ENCODE results near the gene PLAAT2. TPM values are rescaled to one million over a fixed set of nuclear protein-coding genes. Genes with fewer than 3 reads are reported as not detected.

Gene PLAAT2
- total RNA-seq, 3 donors from 2014 or later = 1.1 to 2.6 (median 2.0) TPM

- Histone ChIP-seq H3K27ac (peak overlapping the region in 1 of 2 donors; percentile 38), H3K4me3 (no peak overlapping the region), H3K27me3 (no peaks in the 10 kb centered on the region), H3K4me1 (no peaks in the 10 kb centered on the region), H3K9me3 (no peaks in the 10 kb centered on the region), H3K36me3 (no peaks in the 10 kb centered on the region)
- TF ChIP-seq POLR2AphosphoS5 (IDR thresholded peaks at IDR 0.05) = no peak
- TF ChIP-seq CTCF (IDR thresholded peaks at IDR 0.05) = no peak
- no peak for TF ChIP-seq POLR2A (IDR thresholded peaks at IDR 0.05)
- intact Hi-C loops (cut with DNase I; ENCODE audit: low total_unique reads) = no loop called here
- no peak for DNase-seq (ENCODE audit: low spot score in 2 of 2)
Observed at GRCh38 chr11:63599211-63600122, 36.3 kb upstream of the PLAAT2 start.

- intact Hi-C loops (cut with DNase I; ENCODE audit: low total_unique reads) = no loop called here
- no peaks in the 10 kb centered on the region for H3K36me3 ChIP-seq
- no peaks in the 10 kb centered on the region for H3K9me3 ChIP-seq
- H3K27me3 ChIP-seq = no peaks in the 10 kb centered on the region
- TF ChIP-seq CTCF (IDR thresholded peaks at IDR 0.05) (no peak), POLR2A (IDR thresholded peaks at IDR 0.05) (no peak), POLR2AphosphoS5 (IDR thresholded peaks at IDR 0.05) (no peak)
- DNase-seq (ENCODE audit: low spot score in 2 of 2) = no peak
- H3K4me3 ChIP-seq = no peak overlapping the region
- peak overlapping the region in 1 of 2 donors; percentile 38 for H3K27ac ChIP-seq
- no peaks in the 10 kb centered on the region for H3K4me1 ChIP-seq
Observed at GRCh38 chr11:63598556-63598955, 35.4 kb upstream of the PLAAT2 start.

- TF ChIP-seq POLR2AphosphoS5 (IDR thresholded peaks at IDR 0.05) = no peak
- TF ChIP-seq CTCF (IDR thresholded peaks at IDR 0.05) = no peak
- no peak for TF ChIP-seq POLR2A (IDR thresholded peaks at IDR 0.05)
- H3K27me3 ChIP-seq = no peaks in the 10 kb centered on the region
- H3K27ac ChIP-seq = no peak overlapping the region
- no peak overlapping the region for H3K4me3 ChIP-seq
- H3K9me3 ChIP-seq = no peaks in the 10 kb centered on the region
- H3K36me3 ChIP-seq = no peaks in the 10 kb centered on the region
- H3K4me1 ChIP-seq = no peaks in the 10 kb centered on the region
- intact Hi-C loops (cut with DNase I; ENCODE audit: low total_unique reads) = no loop called here
- peak in 1 of 2 donors; percentile 14 for DNase-seq (ENCODE audit: low spot score in 2 of 2)
Observed at GRCh38 chr11:63595296-63595695, 32.1 kb upstream of the PLAAT2 start.

GRCh38 chr11:63592975-63593395, 29.8 kb upstream of the PLAAT2 start:
- Histone ChIP-seq H3K27me3 (no peaks in the 10 kb centered on the region), H3K36me3 (no peaks in the 10 kb centered on the region), H3K9me3 (no peaks in the 10 kb centered on the region), H3K4me3 (no peak overlapping the region), H3K27ac (no peak overlapping the region), H3K4me1 (no peaks in the 10 kb centered on the region)
- DNase-seq (ENCODE audit: low spot score in 2 of 2) = peak in 1 of 2 donors; percentile 18
- intact Hi-C loops (cut with DNase I; ENCODE audit: low total_unique reads) = no loop called here
- TF ChIP-seq POLR2A (IDR thresholded peaks at IDR 0.05) (no peak), CTCF (IDR thresholded peaks at IDR 0.05) (peak in 2 of 3 donors; percentile 47 to 60), POLR2AphosphoS5 (IDR thresholded peaks at IDR 0.05) (no peak)

Measured in breast epithelium (tissue), 4 donors.